H7 (cell line): ENCODE data around the gene CHAT. TPM values are rescaled to one million over a fixed set of nuclear protein-coding genes. Genes with fewer than 3 reads are reported as not detected.

Experiments used
- DNase-seq: peaks from one replicate; pipeline ENCODE4 v3.0.0; 2012
- H3K27me3 ChIP-seq: 2 replicates; pipeline ENCODE4 v1.6.0; 2011; ENCODE audit warnings: mild to moderate bottlenecking, low read length; ENCODE audit not compliant: control insufficient read depth, insufficient read depth
- H3K36me3 ChIP-seq: replicated peaks from 2 replicates; pipeline ENCODE4 v1.5.1; 2011; ENCODE audit warnings: low read length; ENCODE audit not compliant: control insufficient read depth, insufficient read depth
- H3K4me3 ChIP-seq: 2 replicates; pipeline ENCODE4 v1.5.1; 2011; ENCODE audit warnings: low read depth, mild to moderate bottlenecking, control low read depth, low read length, moderate library complexity; ENCODE audit not compliant: insufficient read depth
- total RNA-seq: library from RNA; depleted of rRNA; stranded (reverse); fragments of >200 nt; shearing (Covaris generic); gene quantifications from 2 replicates; pipeline ENCODE4 v1.2.3, GENCODE V29; 2014

CHAT gene
- total RNA-seq, 1 experiment from 2014 or later, result not detected

DNA sequence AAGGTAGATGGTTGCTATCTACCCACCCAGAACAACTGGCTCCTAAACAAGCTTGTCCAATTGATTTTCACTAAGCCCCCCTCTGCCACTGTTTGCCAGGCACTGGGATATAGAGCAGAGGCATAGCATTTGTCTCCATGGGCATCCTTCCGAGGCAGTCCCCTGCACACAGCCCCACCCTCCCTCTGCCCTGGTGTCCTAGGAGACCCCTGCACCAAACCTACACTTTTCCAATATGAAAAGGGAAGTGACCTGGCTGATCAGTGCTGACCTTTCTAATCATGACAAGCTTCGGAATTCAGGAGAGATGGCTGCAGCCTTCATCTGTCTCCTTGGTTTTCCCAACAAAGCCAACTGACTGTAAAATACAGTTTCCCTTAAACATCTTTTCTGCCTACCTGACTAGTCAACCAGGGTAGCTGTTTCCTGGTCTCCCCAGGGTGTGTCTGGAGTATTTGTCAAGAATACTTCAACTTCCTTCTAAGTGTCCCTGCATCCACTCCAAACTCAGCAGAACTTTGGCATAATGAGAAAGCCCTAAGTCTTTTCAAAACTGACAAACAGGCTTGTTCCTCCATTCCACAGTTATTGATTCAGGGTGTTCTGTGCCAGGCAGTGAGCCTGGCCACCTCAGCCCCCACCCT is 11.3 kb upstream of the CHAT start:
- Histone ChIP-seq H3K27me3 (peaks cover 26% of the 10 kb centered on the region), H3K36me3 (no peaks in the 10 kb centered on the region), H3K4me3 (no peak overlapping the region)
- DNase-seq, result peak; percentile 7

- no peaks in the 10 kb centered on the region for H3K36me3 ChIP-seq
- peak; percentile 9 for DNase-seq
- H3K27me3 ChIP-seq, result peaks cover 54% of the 10 kb centered on the region
- H3K4me3 ChIP-seq, result no peak overlapping the region
These were observed 8.5 kb upstream of the CHAT start for GRCh38 chr10:49605216-49605938.

GRCh38 chr10:49605939-49606509 is 7.8 kb upstream of the CHAT start:
- H3K4me3 ChIP-seq, result no peak overlapping the region
- H3K36me3 ChIP-seq, result no peaks in the 10 kb centered on the region
- DNase-seq, result peak; percentile 17
- peaks cover 61% of the 10 kb centered on the region for H3K27me3 ChIP-seq

GRCh38 chr10:49606981-49607535 is 6.8 kb upstream of the CHAT start:
- Histone ChIP-seq H3K27me3 (peaks cover 71% of the 10 kb centered on the region), H3K36me3 (no peaks in the 10 kb centered on the region), H3K4me3 (no peak overlapping the region)
- DNase-seq, result peak; percentile 96

DNA sequence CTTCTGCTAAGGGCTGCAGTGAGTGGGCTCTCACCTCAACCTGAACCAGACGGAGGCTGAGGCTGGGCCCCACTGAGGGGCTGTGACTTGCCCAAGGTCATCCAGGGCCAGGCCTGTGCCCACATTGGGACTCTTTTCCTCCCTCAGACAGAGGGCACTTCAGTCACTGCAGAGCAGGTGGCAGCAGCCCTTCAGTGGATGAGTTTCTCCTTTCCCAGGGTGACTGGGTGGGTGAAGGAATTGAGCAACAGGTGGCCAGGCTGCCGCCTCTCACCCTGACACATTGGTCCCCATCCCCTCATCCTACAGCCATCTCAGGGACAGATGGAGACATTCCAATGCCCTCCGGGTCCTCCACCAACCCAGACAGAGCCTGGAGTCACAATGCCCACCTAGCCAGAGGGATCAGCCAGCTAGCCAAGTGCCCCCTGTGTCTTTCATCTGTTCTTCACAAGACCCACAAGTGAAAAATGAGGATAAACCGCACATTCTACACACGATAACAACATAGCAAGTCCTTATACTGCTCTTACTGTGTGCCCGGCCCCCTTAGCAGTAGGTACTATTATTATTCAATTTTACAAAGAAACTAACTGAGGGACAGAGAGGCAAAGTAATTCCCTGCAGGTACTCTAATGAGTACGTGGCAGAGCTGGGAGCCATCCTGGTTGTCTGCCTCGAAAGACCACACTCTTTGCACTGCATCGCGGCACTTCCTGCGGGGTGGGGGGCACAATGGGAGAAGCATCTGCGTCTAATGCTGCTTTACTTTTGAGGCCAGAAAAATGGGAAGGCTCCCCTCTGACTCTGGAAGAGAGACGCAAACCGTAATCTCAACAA is 5.5 kb upstream of the CHAT start:
- Histone ChIP-seq H3K27me3 (peaks cover 84% of the 10 kb centered on the region), H3K36me3 (no peaks in the 10 kb centered on the region), H3K4me3 (peak overlapping the region; percentile 52; the same call in 1 of the 2 replicates)
- DNase-seq, result no peak

DNA sequence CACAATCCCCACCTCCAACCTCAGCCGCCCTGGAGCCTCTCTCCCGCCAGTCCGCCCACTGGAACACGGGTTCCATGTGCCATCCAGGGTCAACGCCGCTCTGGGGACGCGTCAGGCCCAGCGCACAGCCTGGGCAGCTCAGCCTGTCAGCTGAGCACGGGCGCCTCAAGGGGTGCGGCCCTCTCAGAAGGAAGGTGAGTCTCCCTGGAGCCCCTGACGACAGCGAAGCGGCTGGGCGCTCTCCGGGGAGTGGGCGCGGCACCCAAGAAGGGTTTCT is 4.9 kb upstream of the CHAT start:
- peak; percentile 77 for DNase-seq
- Histone ChIP-seq H3K4me3 (peak overlapping the region; percentile 52), H3K27me3 (peaks cover 87% of the 10 kb centered on the region), H3K36me3 (no peaks in the 10 kb centered on the region)

DNA sequence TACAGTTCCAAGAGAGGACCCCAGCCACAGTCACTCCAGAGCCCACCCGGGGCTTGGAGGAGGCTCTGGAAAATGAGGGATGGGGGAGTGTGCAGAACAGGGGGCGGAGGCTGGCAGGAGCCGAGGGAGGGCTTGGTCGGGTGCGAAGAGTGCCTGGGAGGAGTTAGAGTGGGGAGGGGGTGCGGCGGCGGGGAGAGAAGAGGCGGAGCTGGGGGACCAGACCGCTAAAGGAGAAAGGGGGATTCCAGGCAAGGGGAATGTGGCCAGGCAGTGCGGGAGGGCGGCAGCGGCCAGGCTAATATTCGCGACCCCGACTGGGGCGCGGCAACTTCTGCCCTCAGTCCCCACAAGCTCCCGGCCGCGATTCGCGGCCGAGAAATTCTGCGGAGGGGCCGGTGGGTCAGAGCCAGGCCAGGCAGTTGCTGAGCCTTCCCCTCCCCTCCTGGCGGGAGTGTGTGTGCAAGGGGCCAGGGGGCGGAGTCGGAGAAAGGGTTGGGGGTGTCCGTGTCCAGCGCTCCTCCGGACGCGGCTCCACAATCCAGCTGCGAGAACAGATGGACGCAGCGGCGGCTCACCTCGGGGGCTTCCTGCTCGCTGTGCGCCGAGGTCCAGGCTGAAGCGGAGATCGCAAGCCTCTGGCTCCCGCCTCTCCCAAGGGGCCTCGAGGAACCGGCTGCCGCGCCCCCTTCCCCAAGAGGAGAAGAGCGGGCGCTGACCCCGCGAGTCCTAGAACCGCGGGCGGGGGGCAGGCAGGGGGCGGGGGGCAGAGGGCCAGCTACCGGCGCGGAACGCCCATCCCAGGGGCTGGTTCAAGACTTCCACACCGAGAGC is 4.3 kb upstream of the CHAT start:
- Histone ChIP-seq H3K36me3 (no peaks in the 10 kb centered on the region), H3K4me3 (peak overlapping the region; percentile 52), H3K27me3 (peaks cover 88% of the 10 kb centered on the region)
- peak; percentile 92 for DNase-seq

DNA sequence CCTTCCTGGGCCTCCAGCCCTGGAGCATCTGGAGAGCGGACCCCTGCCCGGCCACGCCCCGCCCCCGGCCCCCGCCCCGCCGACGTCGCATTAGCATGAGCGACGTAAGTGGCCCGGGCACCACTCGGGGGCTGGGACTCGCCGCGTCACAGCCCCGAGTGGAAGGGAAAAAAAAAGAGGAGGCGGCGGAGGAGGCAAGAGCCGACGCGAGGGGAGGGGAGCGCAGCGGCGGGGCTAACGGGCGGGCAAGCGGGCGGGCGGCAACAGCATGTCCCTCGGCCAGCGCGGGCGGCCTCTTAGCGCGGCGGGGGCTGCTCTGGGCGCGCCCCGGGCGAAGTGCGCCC is 3.8 kb upstream of the CHAT start, which contains the start of gene SLC18A3:
Gene SLC18A3 (plus strand): TSS at position 197 of the 344 bp plus-strand sequence. CDS start 431 bp downstream, outside the sequence.
- H3K36me3 ChIP-seq, result no peaks in the 10 kb centered on the region
- peak; percentile 88 for DNase-seq
- peak within 1 kb of the TSS; percentile 52 for H3K4me3 ChIP-seq
- H3K27me3 ChIP-seq, result peaks cover 92% of the 10 kb centered on the region

GRCh38 chr10:49610458-49611165 is 3.2 kb upstream of the CHAT start:
- peaks cover 93% of the 10 kb centered on the region for H3K27me3 ChIP-seq
- peak overlapping the region; percentile 52 for H3K4me3 ChIP-seq
- H3K36me3 ChIP-seq, result no peaks in the 10 kb centered on the region
- peak; percentile 82 for DNase-seq

GRCh38 chr10:49611166-49611815 is 2.5 kb upstream of the CHAT start:
- DNase-seq, result peak; percentile 89
- H3K36me3 ChIP-seq, result no peaks in the 10 kb centered on the region
- no peak overlapping the region; the same call in 1 of the 2 replicates for H3K4me3 ChIP-seq
- peaks cover 97% of the 10 kb centered on the region for H3K27me3 ChIP-seq

- H3K27me3 ChIP-seq, result peaks cover 99% of the 10 kb centered on the region
- DNase-seq, result peak; percentile 72
- no peak overlapping the region for H3K4me3 ChIP-seq
- no peaks in the 10 kb centered on the region for H3K36me3 ChIP-seq
These were observed 1.9 kb upstream of the CHAT start for GRCh38 chr10:49611816-49612512.

GRCh38 chr10:49612513-49613164 is 1.2 kb upstream of the CHAT start:
- Histone ChIP-seq H3K4me3 (no peak overlapping the region), H3K36me3 (no peaks in the 10 kb centered on the region), H3K27me3 (peaks cover 98% of the 10 kb centered on the region)
- peak; percentile 95 for DNase-seq
